ENCODE results near the gene OXCT2. TPM values are rescaled to one million over a fixed set of nuclear protein-coding genes. Genes with fewer than 3 reads are reported as not detected.

Gene OXCT2
- total and polyA plus RNA-seq, 9 of the 15 experiments (the other 6 are each of a cell fraction or from before 2014, with no cell fraction given) = 0.08 to 0.64 (median 0.22) TPM; not detected in 2

GRCh38 chr1:39788758-39789570 lies 17.8 kb upstream of the OXCT2 start, which contains the start of gene BMP8B (continued):
- TF ChIP-seq JUN (IDR thresholded peaks at IDR 0.05; ENCODE audit: borderline replicate concordance, low read depth, low read length) (peak; percentile 16; the same call in 1 of the 2 replicates), JUN (CRISPR knock-in tag; IDR thresholded peaks at IDR 0.05; ENCODE audit: borderline replicate concordance) (peak; percentile 65; the same call in 1 of the 2 replicates), UBTF (IDR thresholded peaks at IDR 0.05; ENCODE audit: borderline replicate concordance in 1 of 2, low read depth in 2 of 2, low read length in 2 of 2) (0 out of 4 replicates have a peak, but pooled peaks of 1 of the 2 experiments have one; percentile 27), ATF6 (CRISPR knock-in tag; IDR thresholded peaks at IDR 0.05) (no peak), EGR1 (conservative IDR thresholded peaks at IDR 0.05) (peak; percentile 31; the same call in 1 of the 2 replicates), TAF15 (IDR thresholded peaks at IDR 0.05; ENCODE audit: low read depth, low read length) (no peak), TCF3 (CRISPR knock-in tag; IDR thresholded peaks at IDR 0.05) (0 out of 2 replicates have a peak, but pooled peaks have one; percentile 12), ZBTB1 (CRISPR knock-in tag; IDR thresholded peaks at IDR 0.05; ENCODE audit: borderline replicate concordance, low read depth) (peak; percentile 70), ZBTB43 (CRISPR knock-in tag; IDR thresholded peaks at IDR 0.05) (no peak), MTA3 (IDR thresholded peaks at IDR 0.05; ENCODE audit: borderline replicate concordance) (0 out of 2 replicates have a peak, but pooled peaks have one; percentile 50), ZNF511 (CRISPR knock-in tag; IDR thresholded peaks at IDR 0.05) (peak; percentile 83; the same call in 1 of the 2 replicates), WHSC1 (IDR thresholded peaks at IDR 0.05; ENCODE audit: low read length) (no peak), ZNF395 (CRISPR knock-in tag; IDR thresholded peaks at IDR 0.05) (peak; percentile 80), BRCA1 (IDR thresholded peaks at IDR 0.05) (no peak), BRCA1 (CRISPR knock-in tag; IDR thresholded peaks at IDR 0.05) (peak; percentile 33; the same call in 1 of the 2 replicates), FUS (optimal IDR thresholded peaks at IDR 0.05; ENCODE audit: low read depth, low read length) (peak; percentile 52), SMAD3 (CRISPR knock-in tag; conservative IDR thresholded peaks at IDR 0.05) (no peak), NONO (IDR thresholded peaks at IDR 0.05; ENCODE audit: low read depth in 2 of 2, low read length in 1 of 2) (peak; percentile 52 to 76), DMBX1 (CRISPR knock-in tag; IDR thresholded peaks at IDR 0.05; ENCODE audit: borderline replicate concordance) (peak; percentile 38; the same call in 1 of the 2 replicates)

Data from K562 (cell line).